HUDEP-2 (cell line): ENCODE data around the gene NEDD4.
"Not testable (repeated sequence)": the region's sequence is repeated elsewhere in the genome, so short reads cannot be mapped to it uniquely, and the experiment has no call there.

Source experiments
- DNase-seq, 76 experiments: peaks; one replicate each; lab custom pipeline; 2025; ENCODE audit not compliant: unreplicated experiment in 76 of 76; lab: John Stamatoyannopoulos, UW

Gene NEDD4

GRCh38 chr15:55835866-55836265 is 157.5 kb downstream of the NEDD4 start:
- no peak for DNase-seq

DNA sequence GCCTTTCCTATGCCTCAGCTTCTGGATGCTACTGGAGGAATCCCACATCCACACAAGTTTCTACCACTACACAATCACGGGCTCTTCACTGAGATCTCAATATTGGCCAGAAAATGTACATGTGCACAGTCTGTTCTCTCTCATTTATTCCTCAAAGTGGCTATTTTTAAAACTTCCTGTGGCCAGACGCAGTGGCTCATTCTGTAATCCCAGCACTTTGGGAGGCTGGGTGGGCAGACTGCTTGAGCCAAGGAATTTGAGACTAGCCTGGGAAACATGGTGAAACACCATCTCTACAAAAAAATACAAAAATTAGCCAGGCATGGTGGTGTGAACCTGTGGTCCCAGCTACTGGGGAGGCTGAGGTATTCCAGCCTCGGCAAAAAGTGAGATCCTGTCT is 159.1 kb downstream of the NEDD4 start:
- no peak for DNase-seq

- no peak for DNase-seq
These were observed 163.6 kb downstream of the NEDD4 start for GRCh38 chr15:55829826-55830225.

DNA sequence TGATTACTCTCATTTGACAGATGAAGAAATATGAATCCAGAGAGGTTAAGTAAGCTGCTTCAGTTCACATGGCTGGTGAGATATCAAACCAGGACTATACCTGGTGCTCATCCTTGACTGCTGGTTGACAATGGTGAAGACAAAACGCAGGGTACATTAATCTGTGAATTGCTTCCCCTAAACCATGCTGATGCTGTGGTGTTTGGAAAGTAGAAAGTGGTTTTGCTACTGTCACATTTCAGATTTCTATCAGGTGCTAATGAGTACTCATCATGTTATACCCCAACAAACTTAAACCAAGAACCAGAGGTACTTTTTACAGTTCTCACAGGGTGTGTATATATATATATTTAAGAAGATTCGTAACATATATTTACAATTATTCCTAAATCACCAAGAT is 165.5 kb downstream of the NEDD4 start:
- no peak for DNase-seq

- DNase-seq: no peak
These were observed 166.2 kb downstream of the NEDD4 start for GRCh38 chr15:55827204-55827603.

GRCh38 chr15:55824857-55825613 is 168.4 kb downstream of the NEDD4 start:
- DNase-seq: no peak

GRCh38 chr15:55823699-55824340 is 169.6 kb downstream of the NEDD4 start:
- DNase-seq: no peak

DNA sequence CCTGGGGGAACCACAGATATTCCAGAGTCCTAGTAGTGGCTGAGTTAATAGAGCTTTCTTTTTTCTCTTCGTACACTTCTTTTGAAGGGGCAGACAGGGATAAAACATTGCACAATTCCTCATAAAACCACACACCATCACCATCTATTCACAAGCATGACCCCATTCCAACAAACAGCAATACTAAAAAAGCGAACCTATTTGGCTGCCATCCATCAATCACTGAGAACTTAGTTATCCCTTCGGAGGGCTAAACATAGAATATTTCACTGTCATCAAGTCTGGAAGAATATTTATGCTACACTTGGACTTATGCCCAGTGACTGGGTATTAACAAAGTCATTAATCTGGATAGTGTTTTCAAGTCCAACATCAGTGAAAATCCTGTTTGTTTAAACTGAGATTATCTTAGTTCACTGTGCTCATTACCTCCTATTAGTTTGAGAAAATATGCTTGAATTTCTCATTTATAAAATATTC is 170.2 kb downstream of the NEDD4 start:
- DNase-seq: no peak

- DNase-seq: not testable (repeated sequence)
These were observed 171.7 kb downstream of the NEDD4 start for GRCh38 chr15:55821740-55822139.

DNA sequence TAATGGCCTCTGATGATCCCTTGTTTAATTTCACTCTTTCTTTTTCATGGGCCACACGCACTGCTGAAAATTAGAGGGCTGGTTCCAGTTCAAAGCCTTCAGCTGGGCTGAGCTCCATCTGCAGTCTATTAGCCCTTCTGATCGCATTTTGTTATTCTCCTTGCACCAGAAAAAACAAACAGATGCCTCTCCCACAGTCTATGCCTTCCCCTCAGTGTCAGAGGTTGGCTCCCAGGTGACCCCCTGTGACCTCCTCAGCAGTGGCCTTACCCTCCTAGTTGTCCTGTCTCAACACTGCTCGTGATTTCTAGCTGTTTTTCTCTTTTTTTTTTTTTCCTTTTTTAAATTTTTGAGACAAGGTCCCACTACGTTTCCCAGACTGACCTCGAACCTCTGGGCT is 173.4 kb downstream of the NEDD4 start:
- DNase-seq: no peak

DNA sequence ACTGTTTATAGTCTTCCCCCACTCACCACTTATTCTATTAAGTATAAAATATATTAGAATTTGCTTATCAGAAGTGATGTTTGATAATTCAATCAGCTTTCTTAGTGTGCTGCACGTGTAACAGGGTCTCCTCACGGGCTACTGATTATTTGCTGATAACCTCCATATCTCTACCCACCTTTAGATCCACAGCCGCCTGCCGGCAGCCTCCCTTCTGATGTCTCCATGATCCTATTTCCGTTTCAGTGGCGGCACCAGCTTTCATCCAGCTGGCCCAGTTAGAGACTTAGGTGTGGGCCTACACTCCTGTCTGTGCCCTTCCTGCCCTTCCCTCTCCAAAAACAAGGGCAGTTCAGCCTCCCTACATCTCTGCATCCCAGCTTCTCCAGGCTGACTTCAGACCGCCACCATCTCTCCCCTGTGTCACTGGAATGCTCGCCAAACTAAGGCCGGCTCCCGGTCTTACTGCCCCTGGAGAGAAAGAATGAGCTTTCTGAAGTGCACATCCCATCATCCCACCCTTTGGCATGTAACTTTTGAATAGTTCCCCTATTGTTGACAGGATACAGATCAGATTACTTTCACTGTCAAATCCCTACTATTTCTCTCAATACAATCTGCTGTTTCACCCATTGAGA is 173.9 kb downstream of the NEDD4 start:
- DNase-seq: no peak

DNA sequence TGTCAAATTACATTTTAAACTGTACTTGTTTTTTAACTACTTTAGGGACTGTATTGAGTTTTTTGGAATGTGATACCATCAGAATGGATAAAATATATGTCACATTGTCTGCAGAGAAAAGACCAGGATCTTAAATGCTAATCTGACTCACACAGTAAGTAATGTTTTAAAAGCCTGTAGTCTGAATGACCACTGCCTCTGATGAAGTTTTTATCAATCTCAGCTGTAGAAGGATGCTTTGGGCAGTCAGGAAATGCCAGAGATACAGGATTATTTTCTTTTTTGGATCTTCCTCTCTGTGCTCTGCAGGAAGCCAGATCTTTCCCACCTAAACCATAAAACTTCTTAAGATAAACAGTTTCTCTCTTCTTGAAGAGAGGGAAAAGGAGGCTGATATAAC is 177.4 kb downstream of the NEDD4 start:
- no peak for DNase-seq

GRCh38 chr15:55802600-55803376 is 190.6 kb downstream of the NEDD4 start:
- no peak for DNase-seq

DNA sequence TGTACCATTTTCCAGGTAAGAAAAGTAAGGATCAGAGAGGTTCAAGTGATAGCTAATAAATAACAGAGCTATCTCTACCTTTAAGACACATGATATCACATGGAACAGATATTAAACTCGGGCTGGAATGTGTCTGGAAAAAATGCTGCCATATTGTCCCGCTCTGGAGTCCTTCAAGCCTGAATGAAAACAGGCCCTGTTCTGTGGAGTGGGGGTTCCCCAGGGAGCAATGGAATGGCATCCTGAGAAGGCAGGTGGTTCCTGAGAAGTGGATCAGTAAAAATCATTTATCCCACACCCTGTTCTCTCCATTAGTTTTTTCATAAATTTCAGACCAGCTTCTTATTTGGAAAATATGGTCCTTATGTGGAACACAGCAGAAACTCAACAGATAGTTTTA is 193.2 kb downstream of the NEDD4 start:
- DNase-seq: no peak

DNA sequence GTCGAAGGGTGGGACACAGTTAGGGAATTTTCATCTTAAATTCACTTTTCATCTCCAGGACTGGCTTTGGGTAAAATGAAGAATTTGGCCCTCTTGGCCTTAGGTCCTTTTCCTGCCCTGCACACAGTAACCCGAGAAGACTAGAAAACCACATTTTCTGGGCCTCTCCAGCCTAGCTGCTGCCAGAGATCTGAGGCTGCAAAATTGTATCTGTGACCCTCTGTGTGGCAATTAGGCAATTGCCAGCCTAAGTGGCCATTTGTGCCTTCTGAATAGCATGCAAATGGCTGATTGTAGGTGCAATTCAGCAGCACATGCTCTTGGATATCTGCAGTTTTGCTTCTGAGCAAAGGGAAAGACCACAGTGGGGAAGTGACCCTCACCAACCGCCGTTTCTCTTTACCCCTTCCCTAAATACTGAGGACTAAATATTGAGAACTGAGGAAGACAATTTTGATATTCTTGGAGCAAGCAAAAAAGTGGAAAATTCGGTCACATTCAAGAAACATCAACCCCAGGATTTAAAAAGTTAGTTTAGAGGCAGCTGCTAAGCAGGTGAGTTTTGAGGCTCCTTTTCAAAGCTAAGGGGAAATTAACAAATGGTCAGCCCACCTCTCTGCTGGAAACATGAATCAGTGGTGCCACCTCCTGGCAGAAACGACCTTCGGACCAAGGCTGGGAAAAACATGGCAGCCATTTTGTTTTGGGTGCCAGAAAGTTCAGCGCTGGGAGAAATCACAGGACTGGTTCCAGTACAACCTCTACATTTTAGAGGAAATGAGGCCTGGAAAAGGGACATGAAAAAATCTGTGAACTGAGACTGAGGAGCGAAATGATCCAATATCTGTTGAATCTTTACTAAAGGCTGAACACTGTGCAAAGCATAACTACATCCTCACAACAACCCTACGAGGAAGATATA is 193.9 kb downstream of the NEDD4 start:
- peak in 27 of 76 experiments; percentile 1 to 47 (median 8) for DNase-seq

DNA sequence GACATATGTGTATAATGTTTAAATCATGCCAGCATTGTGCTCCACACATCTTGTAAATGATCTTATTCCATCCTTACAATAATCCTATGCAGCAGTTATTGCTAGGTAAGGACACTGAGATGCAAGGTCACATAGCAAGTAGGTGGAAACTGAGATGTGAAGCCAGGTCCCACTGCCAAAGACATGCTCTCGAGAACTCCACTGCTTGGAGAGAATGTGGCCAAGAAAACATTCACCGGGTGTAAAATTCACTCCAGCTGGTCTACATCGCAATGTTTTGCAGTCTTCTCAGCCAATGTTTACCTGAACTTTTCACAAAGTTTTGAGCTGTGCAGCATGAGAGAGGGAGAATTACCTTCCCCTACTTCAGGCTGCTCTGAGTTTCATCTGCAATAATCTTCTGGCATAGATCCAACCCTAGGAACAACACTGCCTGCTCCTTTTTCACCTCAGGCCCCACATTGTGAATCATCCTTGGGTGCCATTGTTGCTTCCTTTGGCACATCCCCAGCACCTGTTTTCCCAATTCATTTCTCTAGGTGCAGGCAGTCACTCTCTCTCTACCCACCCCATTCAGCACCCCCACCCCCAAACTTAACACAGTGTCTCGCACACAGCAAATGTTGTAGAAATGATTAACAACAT is 197.0 kb downstream of the NEDD4 start:
- DNase-seq: no peak

DNA sequence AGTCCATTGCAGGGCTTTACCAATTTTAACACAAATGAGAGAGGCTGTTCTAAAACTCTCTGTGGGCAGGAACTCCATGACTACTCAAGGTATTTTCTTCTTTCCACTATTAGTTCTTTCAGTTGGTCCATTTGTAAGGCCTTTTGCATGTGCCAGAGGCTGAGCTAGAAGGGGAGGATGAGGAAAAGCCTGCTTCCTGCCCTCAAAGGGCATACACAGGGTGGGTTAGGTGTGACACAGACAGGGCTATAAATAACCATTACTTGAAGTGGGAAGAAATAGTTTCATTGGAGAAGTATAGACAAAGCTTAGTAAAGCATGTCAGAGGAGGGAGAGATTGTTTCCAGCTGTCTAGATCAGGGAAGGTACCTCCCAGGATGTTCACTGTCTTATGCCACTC is 198.4 kb downstream of the NEDD4 start:
- DNase-seq: no peak

GRCh38 chr15:55791551-55792400 is 201.6 kb downstream of the NEDD4 start:
- DNase-seq: no peak
